ENCODE results near the gene ROBO1. TPM values are rescaled to one million over a fixed set of nuclear protein-coding genes. Genes with fewer than 3 reads are reported as not detected.

Gene ROBO1
- total RNA-seq, 1 donor from 2014 or later, result 250 TPM

DNA sequence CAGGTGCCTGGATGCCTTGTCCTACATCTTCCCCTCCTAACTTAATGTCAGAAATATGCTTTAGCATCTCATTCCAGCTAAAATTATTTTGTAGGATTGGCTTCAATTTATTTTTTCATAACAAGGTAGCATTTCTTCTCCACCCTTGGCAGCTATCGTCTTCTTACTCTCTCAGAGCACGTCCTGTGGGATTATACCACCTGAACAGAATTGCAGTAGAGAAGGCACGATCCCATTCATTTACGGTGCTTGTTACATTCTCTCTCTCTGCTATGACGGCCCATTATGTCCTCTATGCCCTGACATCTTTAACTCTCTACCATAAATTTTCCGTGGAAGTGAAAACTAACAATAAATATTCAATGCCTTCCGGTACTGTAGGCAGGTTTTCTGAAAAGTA lies 103.3 kb downstream of the ROBO1 start:
- TF ChIP-seq CTCF (IDR thresholded peaks at IDR 0.05; ENCODE audit: unreplicated experiment), result no peak
- Mint-ChIP-seq H3K4me1 (ENCODE audit: unreplicated experiment) (no peaks in the 10 kb centered on the region), H3K27ac (ENCODE audit: unreplicated experiment) (no peak overlapping the region), H3K27me3 (ENCODE audit: unreplicated experiment) (no peaks in the 10 kb centered on the region), H3K4me3 (ENCODE audit: unreplicated experiment) (no peak overlapping the region), H3K9me3 (ENCODE audit: unreplicated experiment) (no peaks in the 10 kb centered on the region), H3K36me3 (ENCODE audit: low read depth, unreplicated experiment) (no peaks in the 10 kb centered on the region)
- no peak for DNase-seq (ENCODE audit: low spot score)

DNA sequence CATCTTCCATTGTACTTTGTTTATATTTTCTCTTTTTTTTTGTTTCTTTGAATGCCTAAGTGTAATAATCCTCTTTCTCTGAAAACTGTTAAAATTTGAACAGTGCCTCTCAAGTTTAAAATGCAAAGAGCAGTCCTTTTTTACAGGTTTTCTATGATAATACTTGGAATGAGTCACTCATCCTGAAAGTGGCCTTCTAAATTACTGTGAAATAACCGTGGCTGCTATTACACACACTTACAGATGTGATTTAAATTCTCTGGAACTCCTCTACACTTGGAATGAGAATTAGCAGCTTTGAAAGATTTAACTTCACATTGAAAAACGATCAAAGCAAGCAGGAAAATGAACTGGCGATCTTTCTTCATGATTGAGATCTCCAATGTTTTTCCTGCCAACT lies 105.9 kb downstream of the ROBO1 start:
- Mint-ChIP-seq H3K9me3 (ENCODE audit: unreplicated experiment) (no peaks in the 10 kb centered on the region), H3K36me3 (ENCODE audit: low read depth, unreplicated experiment) (no peaks in the 10 kb centered on the region), H3K4me1 (ENCODE audit: unreplicated experiment) (no peaks in the 10 kb centered on the region), H3K27ac (ENCODE audit: unreplicated experiment) (no peak overlapping the region), H3K4me3 (ENCODE audit: unreplicated experiment) (no peak overlapping the region), H3K27me3 (ENCODE audit: unreplicated experiment) (no peaks in the 10 kb centered on the region)
- no peak for TF ChIP-seq CTCF (IDR thresholded peaks at IDR 0.05; ENCODE audit: unreplicated experiment)
- DNase-seq (ENCODE audit: low spot score), result no peak

- Mint-ChIP-seq H3K9me3 (ENCODE audit: unreplicated experiment) (no peaks in the 10 kb centered on the region), H3K27me3 (ENCODE audit: unreplicated experiment) (no peaks in the 10 kb centered on the region), H3K4me1 (ENCODE audit: unreplicated experiment) (no peaks in the 10 kb centered on the region), H3K4me3 (ENCODE audit: unreplicated experiment) (no peak overlapping the region), H3K36me3 (ENCODE audit: low read depth, unreplicated experiment) (no peaks in the 10 kb centered on the region), H3K27ac (ENCODE audit: unreplicated experiment) (no peak overlapping the region)
- no peak for TF ChIP-seq CTCF (IDR thresholded peaks at IDR 0.05; ENCODE audit: unreplicated experiment)
- DNase-seq (ENCODE audit: low spot score), result no peak
Measured at GRCh38 chr3:79657076-79657475, 110.7 kb downstream of the ROBO1 start.

DNA sequence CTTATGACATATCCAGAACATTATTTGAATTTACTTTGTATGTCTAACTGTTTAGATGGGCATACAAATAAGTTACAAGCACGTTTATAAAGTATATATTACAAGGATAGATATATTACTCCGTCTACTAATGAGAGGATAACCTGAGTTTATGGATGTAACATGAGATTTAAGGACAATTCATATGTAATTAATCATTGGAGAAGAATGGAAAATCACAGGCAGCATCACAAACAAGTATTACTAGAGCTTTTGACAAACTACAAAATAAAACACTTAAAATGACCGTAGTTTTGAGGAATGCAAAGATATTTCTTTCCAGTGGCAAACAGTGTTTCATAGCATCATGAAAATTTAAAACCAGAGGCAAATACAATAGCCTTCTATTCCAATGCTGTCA lies 113.8 kb downstream of the ROBO1 start:
- Mint-ChIP-seq H3K9me3 (ENCODE audit: unreplicated experiment) (no peaks in the 10 kb centered on the region), H3K4me1 (ENCODE audit: unreplicated experiment) (no peaks in the 10 kb centered on the region), H3K4me3 (ENCODE audit: unreplicated experiment) (no peak overlapping the region), H3K36me3 (ENCODE audit: low read depth, unreplicated experiment) (no peaks in the 10 kb centered on the region), H3K27me3 (ENCODE audit: unreplicated experiment) (no peaks in the 10 kb centered on the region), H3K27ac (ENCODE audit: unreplicated experiment) (no peak overlapping the region)
- DNase-seq (ENCODE audit: low spot score), result no peak
- no peak for TF ChIP-seq CTCF (IDR thresholded peaks at IDR 0.05; ENCODE audit: unreplicated experiment)

- Mint-ChIP-seq H3K4me3 (ENCODE audit: unreplicated experiment) (no peak overlapping the region), H3K4me1 (ENCODE audit: unreplicated experiment) (no peaks in the 10 kb centered on the region), H3K9me3 (ENCODE audit: unreplicated experiment) (no peaks in the 10 kb centered on the region), H3K27me3 (ENCODE audit: unreplicated experiment) (no peaks in the 10 kb centered on the region), H3K27ac (ENCODE audit: unreplicated experiment) (no peak overlapping the region), H3K36me3 (ENCODE audit: low read depth, unreplicated experiment) (no peaks in the 10 kb centered on the region)
- TF ChIP-seq CTCF (IDR thresholded peaks at IDR 0.05; ENCODE audit: unreplicated experiment), result no peak
- DNase-seq (ENCODE audit: low spot score), result no peak
Measured at GRCh38 chr3:79653266-79653830, 114.5 kb downstream of the ROBO1 start.

All from endothelial cell (in vitro differentiated cells).